GM19397 (cell line): ENCODE measurements around the gene TUBB8.
"Not testable (repeated sequence)": the region's sequence is repeated elsewhere in the genome, so short reads cannot be mapped to it uniquely, and the experiment has no call there.

Experiments
- ATAC-seq: cut with Tn5 transposase; IDR thresholded peaks from one replicate; pipeline ENCODE4 v1.9.1; 2021; ENCODE audit warnings: mild to moderate bottlenecking, moderate library complexity; ENCODE audit not compliant: unreplicated experiment

TUBB8 gene

DNA sequence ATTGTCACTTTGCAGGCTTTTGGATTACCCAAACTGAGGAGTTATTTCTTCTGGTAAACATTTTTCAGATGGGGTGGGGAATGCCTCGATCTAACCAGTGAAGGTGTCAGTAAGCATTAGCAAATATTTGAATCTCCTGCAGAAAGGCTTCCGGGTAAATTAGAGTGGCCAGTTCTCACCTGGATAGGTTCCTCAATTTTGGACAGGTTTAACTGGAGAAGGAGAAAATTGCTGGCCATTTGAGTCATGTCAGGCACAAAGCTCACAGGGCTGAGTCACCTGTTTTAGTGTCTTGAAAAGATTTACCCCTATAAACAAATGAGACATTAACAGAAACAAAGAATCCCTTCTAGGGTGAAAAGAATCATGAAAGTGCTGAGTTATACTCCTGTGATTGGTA is 830 bp upstream of the TUBB8 start:
- not testable (repeated sequence) for ATAC-seq

DNA sequence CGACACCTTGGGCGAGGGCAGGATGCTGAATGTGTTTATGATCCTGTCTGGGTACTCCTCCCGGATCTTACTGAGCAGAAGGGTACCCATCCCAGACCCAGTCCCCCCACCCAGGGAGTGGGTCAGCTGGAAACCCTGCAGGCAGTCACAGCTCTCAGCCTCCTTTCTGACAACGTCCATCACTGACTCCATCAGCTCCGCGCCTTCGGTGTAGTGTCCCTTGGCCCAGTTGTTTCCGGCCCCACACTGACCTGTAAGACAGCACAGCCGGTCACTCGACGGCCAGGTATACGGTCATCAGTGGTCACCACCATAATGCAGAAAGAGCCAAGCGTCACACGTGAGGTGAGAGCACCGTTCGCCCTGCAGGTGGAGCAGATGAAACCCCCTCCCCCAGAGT is 1.2 kb downstream of the TUBB8 start:
- not testable (repeated sequence) for ATAC-seq

DNA sequence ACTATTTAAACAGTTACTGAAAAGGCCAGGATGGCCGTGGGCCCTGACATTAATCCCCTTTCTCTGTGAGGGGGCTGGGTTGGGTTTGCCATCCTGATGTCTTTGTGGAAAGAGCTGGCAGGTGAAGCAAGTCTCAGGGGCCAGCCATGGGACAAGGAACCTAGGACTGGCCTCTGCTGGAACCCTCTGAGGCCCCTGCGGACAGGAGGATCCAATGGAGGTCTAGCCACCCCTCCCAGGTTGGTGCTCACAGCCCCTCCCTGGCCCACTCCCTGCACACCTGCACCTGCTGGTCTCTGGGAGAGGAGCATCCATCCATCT is 35.8 kb downstream of the TUBB8 start:
- ATAC-seq = not testable (repeated sequence)

DNA sequence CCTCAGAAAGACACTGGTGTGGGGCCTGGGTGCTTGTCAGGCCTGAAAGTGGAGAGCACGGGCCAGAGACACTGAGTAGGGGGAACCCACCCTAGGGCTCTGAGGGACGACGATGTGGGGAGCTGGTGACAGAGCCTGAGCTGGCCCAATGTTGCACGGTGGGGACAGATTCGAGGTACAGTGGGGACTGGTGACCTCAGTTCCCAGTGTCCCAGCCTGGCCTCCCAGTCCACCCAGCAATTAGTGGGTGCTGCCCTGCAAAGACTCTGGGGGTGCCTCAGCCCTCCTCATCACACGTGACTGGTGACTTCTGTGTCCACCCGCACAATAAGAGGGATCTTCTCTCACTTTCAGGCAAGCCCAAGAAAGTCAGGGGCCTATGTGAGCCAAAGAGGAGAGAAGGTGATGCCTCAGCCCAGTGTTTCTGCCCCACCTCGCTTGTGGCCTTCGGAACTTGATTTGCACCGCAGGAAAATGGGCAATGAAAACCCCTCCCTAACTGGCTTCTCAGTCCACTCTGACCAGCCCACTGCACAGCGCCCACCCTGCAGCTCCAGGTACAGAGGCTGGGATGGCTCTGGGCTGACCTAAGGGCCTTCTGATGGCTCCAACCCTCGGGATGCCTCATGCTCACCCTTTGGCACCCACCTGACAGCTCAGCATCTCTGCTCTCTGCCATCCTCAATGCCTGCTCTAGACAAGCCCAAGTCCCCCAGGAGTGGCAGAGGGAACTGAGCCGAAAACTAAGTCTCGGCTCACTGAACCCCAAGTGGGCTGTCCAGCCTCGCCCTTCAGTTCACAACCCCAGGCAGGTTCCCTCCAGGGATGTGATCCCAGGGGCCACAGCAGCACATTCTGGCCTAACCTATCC is 36.4 kb downstream of the TUBB8 start:
- ATAC-seq = not testable (repeated sequence)

DNA sequence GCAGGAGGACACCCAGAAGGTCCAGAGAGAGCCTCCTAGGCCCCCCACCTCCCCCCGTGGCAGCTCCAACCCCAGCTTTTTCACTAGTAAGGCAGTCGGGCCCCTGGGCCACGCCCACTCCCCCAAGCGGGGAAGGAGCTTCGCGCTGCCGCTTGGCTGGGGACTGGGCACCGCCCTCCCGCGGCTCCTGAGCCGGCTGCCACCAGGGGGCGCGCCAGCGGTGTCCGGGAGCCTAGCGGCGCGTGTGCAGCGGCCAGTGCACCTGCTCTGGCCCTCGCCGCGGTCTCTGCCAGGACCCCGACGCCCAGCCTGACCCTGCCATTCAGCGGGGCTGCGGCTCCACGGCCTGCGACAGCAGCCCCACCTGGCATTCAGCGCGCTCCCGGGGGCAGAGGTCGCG is 37.8 kb downstream of the TUBB8 start:
- ATAC-seq = not testable (repeated sequence)

DNA sequence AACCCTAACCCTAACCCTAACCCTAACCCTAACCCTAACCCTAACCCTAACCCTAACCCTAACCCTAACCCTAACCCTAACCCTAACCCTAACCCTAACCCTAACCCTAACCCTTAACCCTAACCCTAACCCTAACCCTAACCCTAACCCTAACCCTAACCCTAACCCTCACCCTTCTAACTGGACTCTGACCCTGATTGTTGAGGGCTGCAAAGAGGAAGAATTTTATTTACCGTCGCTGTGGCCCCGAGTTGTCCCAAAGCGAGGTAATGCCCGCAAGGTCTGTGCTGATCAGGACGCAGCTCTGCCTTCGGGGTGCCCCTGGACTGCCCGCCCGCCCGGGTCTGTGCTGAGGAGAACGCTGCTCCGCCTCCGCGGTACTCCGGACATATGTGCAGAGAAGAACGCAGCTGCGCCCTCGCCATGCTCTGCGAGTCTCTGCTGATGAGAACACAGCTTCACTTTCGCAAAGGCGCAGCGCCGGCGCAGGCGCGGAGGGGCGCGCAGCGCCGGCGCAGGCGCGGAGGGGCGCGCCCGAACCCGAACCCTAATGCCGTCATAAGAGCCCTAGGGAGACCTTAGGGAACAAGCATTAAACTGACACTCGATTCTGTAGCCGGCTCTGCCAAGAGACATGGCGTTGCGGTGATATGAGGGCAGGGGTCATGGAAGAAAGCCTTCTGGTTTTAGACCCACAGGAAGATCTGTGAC is 38.7 kb downstream of the TUBB8 start:
- not testable (repeated sequence) for ATAC-seq
